GM12878 (cell line): ENCODE results near the gene OR7G2. TPM values are rescaled to one million over a fixed set of nuclear protein-coding genes. Genes with fewer than 3 reads are reported as not detected.

Experiments used
- ATAC-seq: fragments of 200-7000 bp; cut with Tn5 transposase; 3 replicates; pipeline ENCODE4 v1.9.1; 2020; ENCODE audit warnings: mild to moderate bottlenecking, moderate library complexity
- BruUV-seq: library from RNA; stranded (reverse); fragments of 400-500 nt; replicated peaks from 2 replicates; lab custom pipeline; 2021; lab: Mats Ljungman, UMichigan
- CTCF ChIA-PET: fragments of 300-600 bp; sonication (Branson Sonifier 250); formaldehyde crosslinking; extraction: SDS; loops from one replicate; lab custom pipeline; 2021; ENCODE audit warnings: inconsistent platforms; lab: Yijun Ruan, JAX
- POLR2A ChIA-PET: fragments of 350-600 bp; formaldehyde crosslinking; extraction: SDS; loops from one replicate; lab custom pipeline; 2021; ENCODE audit warnings: inconsistent platforms; lab: Charles Lee
- RAD21 ChIA-PET: fragments of 300-600 bp; sonication (Branson Sonifier 250); formaldehyde crosslinking; loops from one replicate; lab custom pipeline; 2023; ENCODE audit warnings: antibody characterized with exemption; ENCODE audit not compliant: unreplicated experiment; lab: Charles Lee
- SMC1A ChIA-PET: fragments of 300-600 bp; sonication (Branson Sonifier 250); formaldehyde crosslinking; loops from one replicate; lab custom pipeline; 2023; ENCODE audit not compliant: unreplicated experiment, uncharacterized antibody; lab: Charles Lee
- DNase-seq: peaks from one replicate; pipeline ENCODE4 v3.0.0-alpha.2; 2011; ENCODE audit warnings: low read depth, low spot score
- FAIRE-seq: peaks from 3 replicates; lab custom pipeline; 2011; peaks lifted over from hg19 to GRCh38; lab: Jason Lieb, UNC
- H2AFZ ChIP-seq: 2 replicates; pipeline ENCODE4 v1.6.0; 2011; ENCODE audit warnings: low read depth, low read length, control low read depth; ENCODE audit not compliant: control insufficient read depth
- H3K27ac ChIP-seq: 2 replicates; pipeline ENCODE4 v1.5.1; 2011; ENCODE audit warnings: control low read depth; ENCODE audit not compliant: control insufficient read depth, insufficient read depth
- H3K27me3 ChIP-seq, 2 experiments: replicated peaks in 1 of 2; 2 replicates each; pipeline versions ENCODE4 v1.6.0 to v1.6.1; 2011; ENCODE audit warnings: low read length in 1 of 2; ENCODE audit not compliant: control insufficient read depth in 2 of 2, insufficient read depth in 2 of 2
- H3K36me3 ChIP-seq, 2 experiments: 2 replicates each; pipeline ENCODE4 v1.5.1; 2011; ENCODE audit warnings: low read length in 1 of 2; ENCODE audit not compliant: control insufficient read depth in 2 of 2, insufficient read depth in 2 of 2
- H3K4me1 ChIP-seq: 2 replicates; pipeline ENCODE4 v1.6.1; 2011; ENCODE audit warnings: mild to moderate bottlenecking, low read length, moderate library complexity, mixed read lengths; ENCODE audit not compliant: control insufficient read depth, insufficient read depth
- H3K4me2 ChIP-seq: 2 replicates; pipeline ENCODE4 v1.6.0; 2011; ENCODE audit warnings: control low read depth; ENCODE audit not compliant: control insufficient read depth, insufficient read depth
- H3K4me3 ChIP-seq: fragments of 200-600 bp; sonication (generic); 2 replicates; pipeline ENCODE4 v1.5.1; 2016
- H3K79me2 ChIP-seq: 2 replicates; pipeline ENCODE4 v1.6.0; 2011; ENCODE audit warnings: low read length; ENCODE audit not compliant: control insufficient read depth, insufficient read depth
- H3K9ac ChIP-seq: 2 replicates; pipeline ENCODE4 v1.8.0; 2011; ENCODE audit warnings: low read length, control low read depth, mixed read lengths; ENCODE audit not compliant: control insufficient read depth, insufficient read depth
- H3K9me3 ChIP-seq: replicated peaks from 3 replicates; pipeline ENCODE4 v1.5.1; 2011; ENCODE audit warnings: mild to moderate bottlenecking, low read length; ENCODE audit not compliant: control insufficient read depth, insufficient read depth
- H4K20me1 ChIP-seq: 2 replicates; pipeline ENCODE4 v1.6.0; 2011; ENCODE audit not compliant: control insufficient read depth, insufficient read depth
- CHD2 ChIP-seq: IDR thresholded peaks from 2 replicates; pipeline ENCODE4 v1.6.1; 2011; ENCODE audit warnings: low read depth, low read length, improper control_type of control experiment, borderline replicate concordance
- ELK1 ChIP-seq: IDR thresholded peaks from 2 replicates; pipeline ENCODE4 v1.6.1; 2012; ENCODE audit warnings: low read depth, low read length, improper control_type of control experiment
- EZH2 ChIP-seq: IDR thresholded peaks from 2 replicates; pipeline ENCODE4 v1.6.1; 2012; ENCODE audit warnings: low read depth, mild to moderate bottlenecking, control low read depth, inconsistent platforms, low read length, borderline replicate concordance; ENCODE audit not compliant: control insufficient read depth
- FOS ChIP-seq: IDR thresholded peaks from 3 replicates; pipeline ENCODE4 v1.6.1; 2011; ENCODE audit warnings: borderline replicate concordance; ENCODE audit not compliant: insufficient read length; ENCODE audit errors: extremely low read depth
- FOXK2 ChIP-seq: fragments of 450-650 bp; IDR thresholded peaks from 2 replicates; pipeline ENCODE4 v1.6.1; 2017; ENCODE audit warnings: mild to moderate bottlenecking, moderate library complexity
- SUPT20H ChIP-seq: IDR thresholded peaks from 2 replicates; pipeline ENCODE4 v1.6.1; 2011; ENCODE audit warnings: low read depth, mild to moderate bottlenecking, low read length, moderate library complexity, borderline replicate concordance; ENCODE audit not compliant: control insufficient read depth
- TAF1 ChIP-seq: IDR thresholded peaks from 2 replicates; pipeline ENCODE4 v1.6.1; 2011; ENCODE audit warnings: mild to moderate bottlenecking, low read depth, low read length, borderline replicate concordance
- ZZZ3 ChIP-seq: IDR thresholded peaks from 2 replicates; pipeline ENCODE4 v1.6.1; 2011; ENCODE audit warnings: low read depth; ENCODE audit not compliant: control insufficient read depth, insufficient read length
- WGBS: methylation state at CpG from one replicate; pipeline ENCODE4 v1.1.6; 2016; ENCODE audit warnings: low lambda C conversion rate; ENCODE audit not compliant: insufficient replicate concordance, insufficient coverage; ENCODE audit errors: missing lambda C conversion rate; 5-methylcytosine and 5-hydroxymethylcytosine counted together
- in situ Hi-C: fragments of 300-500 bp; cut with MboI; formaldehyde crosslinking; loops from 9 replicates; pipeline ENCODE4 v1.14.3; 2018; ENCODE audit warnings: mixed read lengths
- intact Hi-C: fragments of 100-400 bp; cut with micrococcal nuclease; formaldehyde crosslinking; loops from one replicate; pipeline ENCODE4 v1.14.2; 2022; ENCODE audit not compliant: unreplicated experiment
- polyA plus RNA-seq, 11 experiments: library from polyadenylated mRNA; depleted of rRNA in 4 of 11; unstranded in 6 of 11; stranded (reverse) in 5 of 11; fragments of >200 nt; fragmentation: Nextera tagmentation in 4 of 11; fragmentation: Illumina TruSeq in 1 of 11; extraction: Ambion mirVana in 4 of 11; extraction: Trizol in 1 of 11; gene quantifications; 1 replicate in 1 of 11; 2 replicates in 10 of 11; pipeline versions ENCODE4 v1.2.1 to v1.2.3, GENCODE V29; 2011 to 2016; ENCODE audit warnings: inconsistent platforms in 2 of 11, missing spikeins in 2 of 11, low read depth in 1 of 11
- total RNA-seq, 4 experiments: library from RNA; depleted of rRNA in 3 of 4; stranded (reverse); fragments of >200 nt in 3 of 4; fragmentation: Illumina TruSeq in 1 of 4; extraction: Trizol in 1 of 4; gene quantifications; 2 replicates each; pipeline versions ENCODE4 v1.2.1 to v1.2.3, GENCODE V29; 2013 to 2021
- TF ChIP-seq, protein P1 (sequence below): fragments of 450-650 bp; IDR thresholded peaks from 2 replicates; pipeline ENCODE4 v1.6.1; 2017; ENCODE audit warnings: mild to moderate bottlenecking, moderate library complexity

The OR7G2 gene
- total and polyA plus RNA-seq, 10 of the 15 experiments (the other 5 are each of a cell fraction or from before 2014, with no cell fraction given): not detected

DNA sequence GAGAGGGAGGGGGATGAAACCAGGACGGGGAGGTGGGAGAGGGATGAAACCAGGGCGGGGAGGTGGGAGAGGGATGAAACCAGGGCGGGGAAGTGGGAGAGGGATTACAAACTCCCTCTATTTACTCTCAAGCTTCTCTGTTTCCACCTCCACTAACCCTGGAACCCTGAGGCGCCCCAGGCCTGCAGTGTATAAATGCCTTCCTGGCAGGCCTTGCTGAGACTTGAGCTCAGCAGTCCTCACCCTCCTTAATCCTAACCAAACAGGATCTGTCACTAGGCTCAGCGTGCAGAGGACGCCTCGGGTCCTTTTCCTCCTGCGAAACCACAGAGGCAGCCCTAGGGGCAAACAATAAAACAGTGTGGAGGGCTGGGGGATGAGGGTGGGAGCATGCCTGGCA lies 52.5 kb downstream of the OR7G2 start:
- ChIA-PET RAD21 (no interaction called here), POLR2A (no interaction called here), SMC1A (no interaction called here), CTCF (no interaction called here)
- H2AFZ ChIP-seq: no peak overlapping the region
- ATAC-seq (no peak), DNase-seq (no peak), FAIRE-seq (no peak)
- H3K27ac ChIP-seq: no peak overlapping the region
- no peaks in the 10 kb centered on the region for H3K27me3 ChIP-seq
- H3K4me3 ChIP-seq: no peak overlapping the region
- H3K9me3 ChIP-seq: no peaks in the 10 kb centered on the region; the same call in 2 of the 3 replicates
- no peaks in the 10 kb centered on the region for H3K4me1 ChIP-seq
- 8% methylated on average over 6 of the region's 8 CpGs for WGBS
- H3K79me2 ChIP-seq: no peaks in the 10 kb centered on the region
- no peaks in the 10 kb centered on the region for H3K36me3 ChIP-seq
- no peak overlapping the region for H3K4me2 ChIP-seq
- intact Hi-C loops (no loop called here), in situ Hi-C loops (no loop called here)
- TF ChIP-seq ELK1: no peak
- no peak for TF ChIP-seq SUPT20H
- H3K9ac ChIP-seq: no peak overlapping the region
- no peaks in the 10 kb centered on the region for H4K20me1 ChIP-seq
- no TSS peak for BruUV-seq

DNA sequence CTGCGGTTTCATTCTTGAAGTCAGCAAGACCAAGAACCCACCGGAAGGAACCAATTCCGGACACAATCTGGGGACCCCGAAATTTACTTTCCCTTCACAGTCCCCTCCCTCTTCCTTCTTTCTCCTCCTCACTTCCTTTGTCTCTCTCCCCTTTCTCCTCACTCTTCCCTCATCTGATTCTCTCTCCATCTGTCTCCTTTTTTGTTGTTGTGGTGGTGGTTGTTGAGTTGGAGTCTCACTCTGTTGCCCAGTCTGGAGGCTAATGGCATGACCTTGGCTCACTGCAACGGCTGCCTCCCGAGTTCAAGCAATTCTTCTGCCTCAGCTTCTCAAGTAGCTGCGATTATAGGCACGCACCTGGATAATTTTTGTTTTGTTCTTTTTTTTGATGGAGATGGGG lies 53.1 kb downstream of the OR7G2 start:
- FAIRE-seq (no peak), DNase-seq (no peak), ATAC-seq (no peak)
- intact Hi-C loops (no loop called here), in situ Hi-C loops (no loop called here)
- RAD21 ChIA-PET: no interaction called here
- POLR2A ChIA-PET: no interaction called here
- H4K20me1 ChIP-seq: no peaks in the 10 kb centered on the region
- no peaks in the 10 kb centered on the region for H3K79me2 ChIP-seq
- WGBS: 49% methylated on average over 8 of the region's 8 CpGs
- H3K27ac ChIP-seq: no peak overlapping the region
- H3K4me3 ChIP-seq: no peak overlapping the region
- H3K27me3 ChIP-seq: no peaks in the 10 kb centered on the region
- H2AFZ ChIP-seq: no peak overlapping the region
- SMC1A ChIA-PET: no interaction called here
- no peaks in the 10 kb centered on the region; the same call in 2 of the 3 replicates for H3K9me3 ChIP-seq
- no peak overlapping the region for H3K4me2 ChIP-seq
- no peaks in the 10 kb centered on the region for H3K36me3 ChIP-seq
- H3K4me1 ChIP-seq: no peaks in the 10 kb centered on the region
- H3K9ac ChIP-seq: no peak overlapping the region
- CTCF ChIA-PET: no interaction called here
- BruUV-seq: no TSS peak
- TF ChIP-seq, protein P1, sequence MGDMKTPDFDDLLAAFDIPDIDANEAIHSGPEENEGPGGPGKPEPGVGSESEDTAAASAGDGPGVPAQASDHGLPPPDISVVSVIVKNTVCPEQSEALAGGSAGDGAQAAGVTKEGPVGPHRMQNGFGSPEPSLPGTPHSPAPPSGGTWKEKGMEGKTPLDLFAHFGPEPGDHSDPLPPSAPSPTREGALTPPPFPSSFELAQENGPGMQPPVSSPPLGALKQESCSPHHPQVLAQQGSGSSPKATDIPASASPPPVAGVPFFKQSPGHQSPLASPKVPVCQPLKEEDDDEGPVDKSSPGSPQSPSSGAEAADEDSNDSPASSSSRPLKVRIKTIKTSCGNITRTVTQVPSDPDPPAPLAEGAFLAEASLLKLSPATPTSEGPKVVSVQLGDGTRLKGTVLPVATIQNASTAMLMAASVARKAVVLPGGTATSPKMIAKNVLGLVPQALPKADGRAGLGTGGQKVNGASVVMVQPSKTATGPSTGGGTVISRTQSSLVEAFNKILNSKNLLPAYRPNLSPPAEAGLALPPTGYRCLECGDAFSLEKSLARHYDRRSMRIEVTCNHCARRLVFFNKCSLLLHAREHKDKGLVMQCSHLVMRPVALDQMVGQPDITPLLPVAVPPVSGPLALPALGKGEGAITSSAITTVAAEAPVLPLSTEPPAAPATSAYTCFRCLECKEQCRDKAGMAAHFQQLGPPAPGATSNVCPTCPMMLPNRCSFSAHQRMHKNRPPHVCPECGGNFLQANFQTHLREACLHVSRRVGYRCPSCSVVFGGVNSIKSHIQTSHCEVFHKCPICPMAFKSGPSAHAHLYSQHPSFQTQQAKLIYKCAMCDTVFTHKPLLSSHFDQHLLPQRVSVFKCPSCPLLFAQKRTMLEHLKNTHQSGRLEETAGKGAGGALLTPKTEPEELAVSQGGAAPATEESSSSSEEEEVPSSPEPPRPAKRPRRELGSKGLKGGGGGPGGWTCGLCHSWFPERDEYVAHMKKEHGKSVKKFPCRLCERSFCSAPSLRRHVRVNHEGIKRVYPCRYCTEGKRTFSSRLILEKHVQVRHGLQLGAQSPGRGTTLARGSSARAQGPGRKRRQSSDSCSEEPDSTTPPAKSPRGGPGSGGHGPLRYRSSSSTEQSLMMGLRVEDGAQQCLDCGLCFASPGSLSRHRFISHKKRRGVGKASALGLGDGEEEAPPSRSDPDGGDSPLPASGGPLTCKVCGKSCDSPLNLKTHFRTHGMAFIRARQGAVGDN: no peak
- TF ChIP-seq CHD2 (no peak), ZZZ3 (no peak), FOXK2 (no peak), TAF1 (no peak), EZH2 (no peak), FOS (no peak)
